HepG2 (cell line): ENCODE data around the gene HTRA2. TPM values are rescaled to one million over a fixed set of nuclear protein-coding genes. Genes with fewer than 3 reads are reported as not detected.

ENCODE experiments used
- E2F1 ChIP-seq: sonication (generic); formaldehyde crosslinking; IDR thresholded peaks from 2 replicates; pipeline ENCODE4 v1.5.0; 2020; ENCODE audit warnings: missing genetic modification reagents
- ETV6 ChIP-seq: sonication (generic); formaldehyde crosslinking; conservative IDR thresholded peaks from 2 replicates; pipeline ENCODE4 v1.4.0; 2020; ENCODE audit warnings: missing genetic modification reagents
- HNF1A ChIP-seq, 2 experiments: sonication (generic) in 1 of 2; formaldehyde crosslinking in 1 of 2; IDR thresholded peaks; 2 replicates each; pipeline versions ENCODE4 v1.4.0 to v1.6.1; 2016 to 2020; ENCODE audit warnings: borderline replicate concordance in 1 of 2, low read depth in 1 of 2, mild to moderate bottlenecking in 1 of 2, missing genetic modification reagents in 1 of 2
- IRF9 ChIP-seq: sonication (generic); formaldehyde crosslinking; IDR thresholded peaks from 2 replicates; pipeline ENCODE4 v1.8.0; 2022; ENCODE audit warnings: missing genetic modification reagents, mild to moderate bottlenecking, borderline replicate concordance
- MTERF4 ChIP-seq: sonication (generic); formaldehyde crosslinking; IDR thresholded peaks from 2 replicates; pipeline ENCODE4 v1.8.0; 2023; ENCODE audit warnings: mild to moderate bottlenecking, missing genetic modification reagents
- NCOA5 ChIP-seq: sonication (generic); formaldehyde crosslinking; IDR thresholded peaks from 2 replicates; pipeline ENCODE4 v1.4.0; 2020; ENCODE audit warnings: missing genetic modification reagents
- NFATC3 ChIP-seq: sonication (generic); formaldehyde crosslinking; IDR thresholded peaks from 2 replicates; pipeline ENCODE4 v1.5.1; 2020; ENCODE audit warnings: mild to moderate bottlenecking, missing genetic modification reagents
- SNAI1 ChIP-seq: sonication (generic); formaldehyde crosslinking; IDR thresholded peaks from 2 replicates; pipeline ENCODE4 v1.5.0; 2020; ENCODE audit warnings: mild to moderate bottlenecking, missing genetic modification reagents, borderline replicate concordance
- TFE3 ChIP-seq: IDR thresholded peaks from 2 replicates; pipeline ENCODE4 v1.6.1; 2016
- ZNF274 ChIP-seq: sonication (generic); formaldehyde crosslinking; IDR thresholded peaks from 2 replicates; pipeline ENCODE4 v1.5.1; 2020; ENCODE audit warnings: mild to moderate bottlenecking, missing genetic modification reagents
- ZNF333 ChIP-seq: sonication (generic); formaldehyde crosslinking; IDR thresholded peaks from 2 replicates; pipeline ENCODE4 v1.4.0; 2020; ENCODE audit warnings: mild to moderate bottlenecking, missing genetic modification reagents, borderline replicate concordance
- ZNF577 ChIP-seq: sonication (generic); formaldehyde crosslinking; IDR thresholded peaks from 2 replicates; pipeline ENCODE4 v1.4.0; 2020; ENCODE audit warnings: mild to moderate bottlenecking, low read depth, missing genetic modification reagents, borderline replicate concordance
- ZXDC ChIP-seq: sonication (generic); formaldehyde crosslinking; IDR thresholded peaks from 2 replicates; pipeline ENCODE4 v1.5.0; 2020; ENCODE audit warnings: mild to moderate bottlenecking, missing genetic modification reagents
- ZZZ3 ChIP-seq: sonication (generic); formaldehyde crosslinking; IDR thresholded peaks from 2 replicates; pipeline ENCODE4 v1.4.0; 2020; ENCODE audit warnings: missing genetic modification reagents, mild to moderate bottlenecking, borderline replicate concordance
- polyA plus RNA-seq, 8 experiments: library from polyadenylated mRNA; depleted of rRNA in 3 of 8; stranded (reverse) in 7 of 8; unstranded in 1 of 8; fragments of >200 nt; fragmentation: Illumina TruSeq in 4 of 8; extraction: Trizol in 4 of 8; gene quantifications; 2 replicates each; pipeline versions ENCODE4 v1.2.1 to v1.2.3, GENCODE V29; 2011 to 2016; ENCODE audit warnings: low read depth in 4 of 8, missing spikeins in 1 of 8, mixed read lengths in 1 of 8; ENCODE audit not compliant: insufficient read depth in 1 of 8
- total RNA-seq, 5 experiments: library from RNA; depleted of rRNA; stranded (reverse); fragments of >200 nt; fragmentation: Illumina TruSeq; extraction: Trizol; gene quantifications; 2 replicates each; pipeline ENCODE4 v1.2.3, GENCODE V29; 2016; ENCODE audit warnings: low read depth in 1 of 5

The HTRA2 gene
- total and polyA plus RNA-seq, 2 of the 13 experiments (the other 11 are each of a cell fraction or from before 2014, with no cell fraction given): 47.7 to 50.3 TPM

- TF ChIP-seq HNF1A (IDR thresholded peaks at IDR 0.05; ENCODE audit: low read depth) (no peak), HNF1A (CRISPR knock-in tag; IDR thresholded peaks at IDR 0.05; ENCODE audit: borderline replicate concordance) (0 out of 2 replicates have a peak, but pooled peaks have one; percentile 1), SNAI1 (CRISPR knock-in tag) (peak; percentile 98), NCOA5 (CRISPR knock-in tag) (peak; percentile 32; the same call in 1 of the 2 replicates), ZNF333 (peak; percentile 22), ZNF577 (CRISPR knock-in tag) (peak; percentile 17; the same call in 1 of the 2 replicates), E2F1 (peak; percentile 79), ETV6 (CRISPR knock-in tag) (peak; percentile 18; the same call in 1 of the 2 replicates), ZZZ3 (CRISPR knock-in tag) (0 out of 2 replicates have a peak, but pooled peaks have one; percentile 29), ZNF274 (CRISPR knock-in tag) (peak; percentile 94), IRF9 (CRISPR knock-in tag) (0 out of 2 replicates have a peak, but pooled peaks have one; percentile 23), ZXDC (peak; percentile 18), TFE3 (CRISPR knock-in tag) (0 out of 2 replicates have a peak, but pooled peaks have one; percentile 3), NFATC3 (CRISPR knock-in tag) (peak; percentile 10), MTERF4 (CRISPR knock-in tag) (peak; percentile 61)
These were observed 47.6 kb upstream of the HTRA2 start (continued) for GRCh38 chr2:74481961-74482800.
